ENCODE results near the gene VPREB3.

The VPREB3 gene

DNA sequence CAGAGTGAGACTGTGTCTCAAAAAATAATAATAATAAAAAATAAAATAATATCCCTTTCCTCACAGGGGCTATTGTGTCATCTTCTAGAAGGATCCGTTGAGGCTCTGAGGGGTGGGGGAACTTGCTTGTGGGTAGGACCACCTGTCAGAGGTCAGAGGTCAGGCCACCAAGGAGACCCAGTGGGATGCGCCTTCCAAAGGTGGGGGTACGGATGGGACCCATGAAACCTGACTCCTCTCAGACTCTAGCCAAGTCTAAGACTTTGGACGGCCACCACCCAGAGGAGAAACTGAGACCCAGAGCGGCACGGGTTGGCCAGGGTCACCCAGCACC lies 18.1 kb upstream of the VPREB3 start:
- no peak for DNase-seq
- in situ Hi-C loops (cut with HindIII; ENCODE audit: low pct_ligation_motif_present, low pct_unique_long_range_greater_than_20kb, low sequenced_read_pairs), result no loop called here

DNA sequence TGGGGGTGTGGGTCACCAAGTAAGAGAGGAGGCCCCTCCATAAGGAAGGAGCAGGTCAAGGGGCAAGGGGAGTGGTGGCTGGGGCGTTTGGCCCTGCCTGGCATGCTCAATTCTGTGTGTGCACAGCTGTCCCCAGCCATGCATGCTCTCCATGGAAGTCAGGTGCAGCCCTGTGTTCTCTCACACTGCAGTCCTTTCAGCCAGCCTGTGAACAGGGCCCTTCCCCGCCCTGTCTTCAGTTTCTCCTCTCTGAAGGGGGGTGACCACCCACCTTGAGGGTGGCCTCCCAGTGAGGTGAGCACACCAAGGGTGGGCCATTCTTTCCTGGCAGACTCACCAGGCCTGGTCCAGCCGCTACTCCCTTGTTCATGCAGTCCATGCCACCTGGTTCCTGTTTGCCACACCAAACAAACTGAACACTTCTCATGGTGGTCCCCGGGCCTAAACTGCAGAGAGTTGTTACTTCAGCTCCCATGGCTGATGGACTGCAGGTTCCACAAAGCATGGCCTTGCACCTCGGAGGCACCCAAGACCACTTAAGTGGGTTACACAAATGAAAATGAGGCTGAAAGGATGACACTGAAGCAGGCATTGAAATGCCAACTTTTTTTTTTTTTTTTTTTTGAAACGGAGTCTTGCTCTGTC lies 15.2 kb upstream of the VPREB3 start:
- DNase-seq, result no peak
- in situ Hi-C loops (cut with HindIII; ENCODE audit: low pct_ligation_motif_present, low pct_unique_long_range_greater_than_20kb, low sequenced_read_pairs), result no loop called here

DNA sequence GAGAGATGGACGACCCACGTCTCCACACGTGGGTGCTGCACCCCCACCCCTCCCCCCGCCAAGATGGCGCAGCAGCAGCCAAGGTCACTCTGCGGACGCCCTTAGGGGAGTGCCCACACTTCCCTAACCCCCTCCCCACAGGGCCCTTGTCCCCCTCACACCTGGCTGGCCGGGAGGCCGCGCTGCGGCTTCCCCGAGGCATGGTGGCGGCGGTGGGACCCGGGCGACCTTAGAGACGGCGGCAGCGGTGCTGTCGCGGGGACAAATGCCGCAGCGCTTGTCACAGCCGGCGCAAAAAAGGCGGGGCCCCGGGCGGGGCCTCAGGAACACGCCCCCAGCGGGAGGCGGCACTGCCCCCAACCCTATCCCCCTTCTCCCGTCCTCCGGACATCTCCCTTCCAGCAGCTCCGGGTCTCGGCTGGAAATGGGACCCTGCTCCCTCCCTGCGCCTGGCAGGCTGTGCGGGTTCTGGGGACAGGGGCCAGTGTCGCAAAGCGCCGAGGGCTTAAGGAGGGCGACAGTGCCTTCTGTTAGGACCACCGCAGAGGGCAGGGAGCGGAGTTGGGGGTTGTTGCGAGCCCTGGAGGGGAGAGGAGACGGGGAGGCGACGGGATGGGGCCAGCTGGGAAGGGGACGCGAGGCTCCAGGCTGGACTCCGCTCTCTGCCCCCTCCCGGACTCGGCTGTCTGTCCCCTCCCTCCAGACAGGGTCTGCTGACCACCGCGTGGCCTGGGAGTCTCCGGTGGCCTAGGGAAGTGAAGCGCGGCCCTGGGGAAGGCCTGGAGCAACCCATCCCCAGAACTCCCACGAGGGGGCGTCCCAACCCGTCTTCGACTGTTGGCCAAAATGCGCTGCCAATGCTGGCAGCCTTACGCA lies 13.7 kb upstream of the VPREB3 start, which contains the start of gene CHCHD10:
Gene CHCHD10 (minus strand): TSS at position 300 of the 876 bp plus-strand sequence. CDS start 98 bp downstream, at position 202.
- peak; percentile 72 for DNase-seq
- in situ Hi-C loops (cut with HindIII; ENCODE audit: low pct_ligation_motif_present, low pct_unique_long_range_greater_than_20kb, low sequenced_read_pairs), result no loop called here

DNA sequence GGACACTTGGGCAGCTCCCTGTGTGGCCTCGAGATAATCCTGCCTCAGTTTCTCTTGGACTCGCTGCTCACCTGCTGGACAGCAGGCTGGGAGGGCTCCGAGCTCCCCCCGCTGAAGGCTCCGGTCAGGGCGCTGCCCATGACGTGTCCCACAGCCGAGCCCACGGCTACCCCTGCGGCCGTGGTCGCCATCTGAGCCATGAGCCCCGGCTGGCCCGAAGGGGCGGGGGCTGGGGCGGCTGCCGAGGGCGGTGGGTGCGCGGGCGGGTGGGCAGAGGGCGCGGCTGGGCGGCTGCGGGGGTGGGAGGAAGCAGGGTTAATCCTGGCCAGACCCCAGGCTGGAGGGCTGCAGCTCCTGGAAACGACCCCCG lies 13.1 kb upstream of the VPREB3 start:
- in situ Hi-C loops (cut with HindIII; ENCODE audit: low pct_ligation_motif_present, low pct_unique_long_range_greater_than_20kb, low sequenced_read_pairs), result no loop called here
- no peak for DNase-seq

DNA sequence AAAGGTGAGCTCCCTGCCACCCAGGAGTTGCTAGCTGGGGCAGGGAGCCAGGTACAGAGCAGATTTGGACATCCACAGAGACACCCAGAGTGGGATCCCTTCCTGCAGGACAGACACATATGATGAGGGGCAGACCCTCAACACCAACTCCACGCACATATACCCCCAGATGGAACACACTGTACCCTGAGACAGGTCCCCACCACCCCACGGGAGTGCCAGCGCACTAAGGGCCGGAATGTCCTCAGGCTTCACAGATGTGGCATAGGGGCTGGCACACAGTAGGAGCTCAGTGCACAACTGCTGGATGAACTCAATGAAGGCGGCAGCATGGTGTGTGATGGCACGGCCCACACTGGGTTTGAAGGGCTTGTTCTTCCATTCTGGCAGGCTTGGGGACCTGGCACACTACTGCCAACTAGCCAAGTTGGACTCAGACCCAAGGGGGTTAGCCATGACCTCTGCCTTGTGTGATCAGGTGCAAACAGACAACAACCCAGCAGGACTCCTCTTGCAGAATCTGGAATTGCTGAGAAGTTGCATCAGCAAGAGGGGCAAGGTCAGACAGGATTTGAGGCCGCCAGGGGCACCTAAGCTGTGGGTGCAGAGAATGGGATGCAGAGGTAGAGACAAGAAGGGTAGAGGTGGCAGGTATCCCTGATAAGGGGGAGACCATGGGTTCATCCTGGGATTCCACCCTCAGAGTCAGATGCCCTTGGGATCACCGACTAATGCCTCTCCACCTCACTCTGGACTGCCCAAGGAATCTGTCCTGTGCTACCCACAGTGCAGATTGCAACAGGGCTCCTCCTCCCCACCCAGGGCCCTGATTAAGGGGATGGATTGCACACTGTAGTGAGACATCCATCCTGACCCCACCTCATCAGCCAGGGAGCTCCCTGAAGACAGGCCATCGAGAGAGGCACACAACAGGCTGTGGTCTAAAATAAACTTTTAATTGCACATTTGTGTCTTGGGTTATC lies 11.0 kb upstream of the VPREB3 start:
- no peak for DNase-seq

DNA sequence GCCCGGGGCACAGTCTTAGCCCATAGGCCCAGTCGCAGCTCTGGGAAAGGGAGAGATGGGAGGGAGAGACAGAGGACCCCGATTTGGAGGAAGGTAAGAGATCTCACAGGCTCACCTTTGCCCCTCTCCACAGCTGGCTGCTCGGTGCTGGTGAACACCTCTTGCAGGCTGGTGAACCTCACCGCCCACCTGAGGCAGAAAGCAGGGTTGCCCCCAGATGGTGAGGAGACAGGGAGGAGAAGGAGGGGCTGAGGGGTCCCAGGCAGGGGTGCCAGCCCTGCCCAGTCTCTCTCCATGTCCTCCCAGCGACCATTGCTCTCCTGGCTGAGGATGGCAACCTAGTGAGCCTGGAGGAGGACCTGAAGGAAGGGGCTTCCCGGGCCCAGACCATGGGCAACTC lies 9.7 kb upstream of the VPREB3 start:
- no peak for DNase-seq
- in situ Hi-C loops (cut with HindIII; ENCODE audit: low pct_ligation_motif_present, low pct_unique_long_range_greater_than_20kb, low sequenced_read_pairs), result no loop called here

More for the DNA sequence above, 11.0 kb upstream of the VPREB3 start:
- in situ Hi-C loops (cut with HindIII; ENCODE audit: low pct_ligation_motif_present, low pct_unique_long_range_greater_than_20kb, low sequenced_read_pairs), result no loop called here

DNA sequence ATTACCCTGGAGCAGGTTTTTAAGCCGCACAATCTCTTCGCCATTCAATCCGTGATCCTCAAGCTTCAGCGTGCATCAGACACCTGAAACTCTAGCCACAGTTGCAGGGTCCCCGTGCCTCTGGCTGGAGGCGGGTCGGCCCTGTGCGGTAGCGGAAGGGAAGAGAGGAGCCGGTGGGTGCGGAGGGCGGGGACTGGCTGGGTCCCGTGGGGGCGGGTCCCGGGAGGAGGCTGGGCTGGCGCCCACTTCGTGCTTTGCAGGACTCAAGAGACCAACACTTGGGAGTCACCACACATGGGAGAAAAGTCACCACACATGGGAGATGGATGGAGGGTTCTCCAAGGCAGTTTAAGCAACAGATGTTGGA lies 9.3 kb upstream of the VPREB3 start:
- no peak for DNase-seq
- in situ Hi-C loops (cut with HindIII; ENCODE audit: low pct_ligation_motif_present, low pct_unique_long_range_greater_than_20kb, low sequenced_read_pairs), result no loop called here

DNA sequence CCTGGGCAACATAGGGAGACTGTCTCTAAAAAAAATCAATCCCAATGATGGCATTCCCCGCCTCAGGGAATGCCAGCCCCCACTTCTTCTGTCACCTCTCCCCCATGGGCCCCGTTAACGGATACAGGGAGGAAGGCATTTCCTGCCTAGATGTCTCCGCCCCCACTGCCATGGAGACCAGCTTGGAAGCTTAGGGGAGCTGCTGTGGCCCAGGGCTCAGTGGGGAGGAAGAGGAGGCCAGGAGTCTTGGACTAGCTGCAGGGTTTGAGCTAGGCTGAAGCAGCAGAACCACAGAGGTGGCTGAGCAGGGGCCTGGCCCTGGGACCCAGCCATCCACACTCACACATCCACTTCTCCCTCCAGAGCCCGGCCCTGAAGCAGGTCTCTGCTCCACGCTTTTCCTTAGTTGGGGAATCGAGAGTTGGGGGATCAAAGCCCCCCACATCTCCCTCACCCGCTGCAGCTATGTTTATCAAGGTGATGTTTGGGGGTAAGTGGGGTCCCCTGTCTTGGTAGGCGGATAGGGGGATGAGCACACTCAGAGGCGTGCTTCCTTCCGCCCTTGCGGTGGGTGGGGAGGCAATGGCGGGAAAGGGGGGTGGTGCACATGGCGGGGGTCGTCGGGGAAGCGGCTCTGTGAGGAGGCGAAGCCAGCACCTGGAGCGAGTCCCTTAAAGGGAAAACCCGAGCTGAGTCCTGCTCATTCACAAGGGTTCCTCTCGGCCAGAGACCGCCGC lies 8.8 kb upstream of the VPREB3 start, which contains the start of gene C22orf15:
Gene C22orf15 (plus strand): TSS at position 149 of the 737 bp plus-strand sequence. CDS start 317 bp downstream, at position 466.
- in situ Hi-C loops (cut with HindIII; ENCODE audit: low pct_ligation_motif_present, low pct_unique_long_range_greater_than_20kb, low sequenced_read_pairs), result no loop called here
- no peak for DNase-seq

DNA sequence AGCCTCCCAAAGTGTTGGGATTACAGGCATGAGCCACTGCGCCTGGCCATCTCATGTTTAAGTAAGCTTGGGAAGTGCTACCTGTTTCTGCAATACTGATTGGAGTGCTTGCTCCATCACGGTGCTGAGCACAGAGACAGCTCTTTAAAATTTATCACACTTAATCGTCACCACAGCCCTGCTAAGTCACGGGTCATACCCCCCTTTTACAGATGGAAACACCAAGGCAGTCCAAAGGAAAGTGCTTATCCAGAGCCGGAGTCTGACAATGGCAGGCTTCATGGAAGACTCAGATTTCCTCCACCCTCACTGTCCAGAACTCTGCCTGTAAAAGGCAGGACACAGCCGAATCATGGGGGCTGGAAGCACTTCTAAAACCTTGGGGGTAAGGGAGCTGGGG lies 5.8 kb upstream of the VPREB3 start:
- in situ Hi-C loops (cut with HindIII; ENCODE audit: low pct_ligation_motif_present, low pct_unique_long_range_greater_than_20kb, low sequenced_read_pairs), result no loop called here
- no peak for DNase-seq

DNA sequence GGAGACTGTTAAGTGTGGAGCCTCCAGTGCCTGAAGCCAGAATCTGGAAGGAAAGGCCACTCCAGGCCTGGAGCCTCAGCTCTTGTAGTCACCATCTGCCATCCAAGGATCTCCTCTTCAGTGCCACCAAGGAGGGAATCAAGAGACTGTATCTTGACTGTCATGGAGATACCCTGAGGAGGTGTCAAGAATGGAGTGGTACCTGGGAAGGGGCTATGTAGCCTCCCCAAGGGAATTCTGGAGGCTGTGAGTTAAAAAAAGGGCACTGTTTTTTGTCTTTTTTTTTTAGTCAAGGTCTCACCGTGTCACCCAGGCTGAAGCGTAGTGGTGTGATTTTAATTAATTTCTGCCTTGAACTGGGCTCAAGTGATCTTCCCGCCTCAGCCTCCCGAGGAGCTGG lies 5.3 kb upstream of the VPREB3 start:
- in situ Hi-C loops (cut with HindIII; ENCODE audit: low pct_ligation_motif_present, low pct_unique_long_range_greater_than_20kb, low sequenced_read_pairs), result no loop called here
- DNase-seq, result no peak

DNA sequence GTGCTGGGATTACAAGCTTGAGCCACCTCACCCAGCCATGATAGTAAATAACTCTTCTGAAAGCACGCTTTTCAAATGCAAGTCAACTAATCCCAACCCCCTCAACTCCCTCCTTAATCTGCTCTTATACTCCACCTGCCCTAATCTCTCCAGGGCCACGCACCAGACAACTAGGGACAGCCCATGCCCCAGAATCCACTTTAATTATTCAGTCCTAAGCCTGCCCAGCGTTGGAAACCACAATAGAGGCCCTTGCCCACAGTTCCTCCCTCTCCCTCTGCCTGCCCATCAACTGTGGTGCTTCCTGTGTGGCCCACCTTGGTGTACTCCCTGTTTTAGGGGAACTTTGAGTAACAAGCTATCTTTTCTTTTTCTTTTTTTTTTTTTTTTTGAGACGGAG lies 2.7 kb upstream of the VPREB3 start:
- DNase-seq, result no peak
- in situ Hi-C loops (cut with HindIII; ENCODE audit: low pct_ligation_motif_present, low pct_unique_long_range_greater_than_20kb, low sequenced_read_pairs), result no loop called here

DNA sequence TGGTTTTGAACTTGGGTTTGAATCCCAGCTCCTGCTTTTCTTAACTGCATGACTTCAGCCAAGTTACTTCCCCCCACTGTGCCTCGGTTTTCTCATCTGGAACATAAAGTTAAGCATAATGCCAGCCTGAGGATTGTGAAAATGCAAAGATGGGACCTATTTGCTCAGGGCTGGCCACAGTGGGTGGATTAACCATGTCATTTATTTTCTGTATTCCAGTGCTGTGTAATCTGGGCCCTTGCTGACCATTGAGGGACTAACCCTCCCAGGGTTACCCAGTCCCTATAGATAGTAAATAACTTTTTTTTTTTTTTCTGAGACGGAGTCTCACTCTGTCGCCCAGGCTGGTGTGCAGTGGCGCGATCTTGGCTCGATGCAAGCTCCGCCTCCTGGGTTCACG lies 1.5 kb upstream of the VPREB3 start:
- in situ Hi-C loops (cut with HindIII; ENCODE audit: low pct_ligation_motif_present, low pct_unique_long_range_greater_than_20kb, low sequenced_read_pairs), result no loop called here
- no peak for DNase-seq

DNA sequence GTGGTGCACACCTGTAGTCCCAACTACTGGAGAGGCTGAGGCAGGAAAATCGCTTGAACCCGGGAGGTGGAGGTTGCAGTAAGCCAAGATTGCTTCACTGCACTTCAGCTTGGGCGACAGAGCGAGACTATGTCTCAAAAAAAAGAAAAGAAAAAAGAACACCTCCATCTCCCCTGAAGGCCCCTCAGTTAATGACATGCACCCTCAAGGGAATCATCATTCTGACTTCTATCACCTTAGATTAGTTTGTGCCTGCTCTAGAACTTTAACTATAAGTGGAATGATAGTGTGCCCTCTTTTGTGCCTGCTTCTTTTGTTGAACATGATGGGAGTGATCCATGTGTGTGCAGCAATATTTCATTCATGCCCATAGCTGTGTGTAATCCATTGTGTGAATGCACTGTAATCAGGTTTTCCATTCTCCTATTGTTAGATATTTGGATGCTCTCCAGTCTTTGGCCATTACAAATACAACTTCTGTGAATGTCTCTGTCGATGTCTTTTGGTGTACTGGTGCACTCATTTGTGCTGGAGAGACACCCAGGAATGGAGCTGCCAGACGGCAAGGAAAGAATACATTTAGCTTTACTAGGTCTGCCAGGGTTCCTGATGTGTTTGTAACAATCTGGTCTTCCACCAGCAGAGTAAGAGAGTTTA lies 883 bp upstream of the VPREB3 start:
- DNase-seq, result no peak
- in situ Hi-C loops (cut with HindIII; ENCODE audit: low pct_ligation_motif_present, low pct_unique_long_range_greater_than_20kb, low sequenced_read_pairs), result no loop called here

DNA sequence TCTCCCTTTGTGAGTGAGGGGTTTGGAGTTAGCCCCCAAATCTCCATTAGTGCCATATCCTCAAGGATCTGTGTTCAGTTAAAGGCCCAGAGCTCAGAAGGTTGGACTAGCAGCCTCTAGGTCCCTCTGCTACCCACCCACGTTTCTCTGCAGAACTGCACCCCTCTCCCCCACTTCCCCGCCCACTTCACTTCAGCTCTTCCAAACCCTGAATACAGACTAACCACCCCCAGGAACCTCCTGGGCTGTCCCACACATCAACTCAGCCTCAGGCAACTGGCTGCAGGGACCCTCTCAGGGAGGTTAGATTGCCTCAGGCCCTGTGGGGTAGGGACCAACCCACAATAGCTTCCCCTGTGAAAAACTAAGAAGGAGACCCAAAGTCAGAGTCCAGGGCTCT lies 840 bp downstream of the VPREB3 start:
- no peak for DNase-seq

DNA sequence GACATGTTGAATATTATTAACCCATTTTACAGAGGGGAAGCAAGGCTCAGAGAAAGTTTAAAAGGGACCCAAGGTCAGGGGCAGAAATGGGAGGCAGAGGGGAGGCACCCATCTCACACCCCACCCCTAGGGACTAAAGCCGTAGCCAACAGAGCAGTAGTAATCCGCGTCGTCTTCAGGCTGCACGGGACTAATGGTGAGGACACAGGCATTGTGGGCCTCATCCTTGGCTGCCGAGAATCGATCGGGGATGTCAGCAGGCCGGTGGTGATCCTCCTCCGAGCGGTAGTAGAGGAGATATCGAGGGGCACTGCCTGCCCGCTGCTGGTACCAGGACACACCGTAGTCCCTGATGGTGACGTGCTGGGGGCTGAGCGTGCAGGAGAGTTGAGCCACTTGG lies 1.5 kb downstream of the VPREB3 start:
- DNase-seq, result no peak

More for the DNA sequence above, 840 bp downstream of the VPREB3 start:
- in situ Hi-C loops (cut with HindIII; ENCODE audit: low pct_ligation_motif_present, low pct_unique_long_range_greater_than_20kb, low sequenced_read_pairs), result no loop called here

DNA sequence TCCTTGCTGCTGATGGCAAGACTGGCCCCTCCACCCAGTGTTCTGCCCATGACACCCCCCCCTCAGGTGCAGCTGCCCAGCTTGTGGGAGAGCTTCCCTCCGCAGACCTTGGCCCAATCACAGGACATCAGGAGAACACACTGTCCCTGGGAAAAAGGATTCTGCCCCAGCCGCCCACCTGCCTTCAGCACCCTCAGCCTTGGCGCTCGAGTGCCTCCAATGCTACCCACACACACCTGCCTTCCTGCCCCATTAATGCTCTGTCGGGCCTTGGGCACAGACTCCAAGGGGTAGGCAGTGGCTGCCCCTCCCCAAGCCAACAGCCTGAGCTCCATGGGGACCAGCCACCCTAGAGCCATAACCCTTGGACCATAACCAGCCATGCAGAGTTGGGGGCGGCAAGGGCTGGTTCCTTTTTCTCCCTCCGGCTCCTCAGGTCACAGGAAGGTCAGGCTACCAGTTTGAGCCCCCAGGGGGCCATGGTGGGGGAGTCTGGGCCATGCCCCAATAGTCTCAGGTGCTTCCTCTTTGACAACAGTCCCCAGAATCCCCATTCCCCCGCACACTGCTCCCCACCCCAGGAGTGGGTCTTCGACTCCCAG lies 2.0 kb downstream of the VPREB3 start:
- in situ Hi-C loops (cut with HindIII; ENCODE audit: low pct_ligation_motif_present, low pct_unique_long_range_greater_than_20kb, low sequenced_read_pairs), result no loop called here
- DNase-seq, result no peak

More for the DNA sequence above, 1.5 kb downstream of the VPREB3 start:
- in situ Hi-C loops (cut with HindIII; ENCODE audit: low pct_ligation_motif_present, low pct_unique_long_range_greater_than_20kb, low sequenced_read_pairs), result no loop called here

DNA sequence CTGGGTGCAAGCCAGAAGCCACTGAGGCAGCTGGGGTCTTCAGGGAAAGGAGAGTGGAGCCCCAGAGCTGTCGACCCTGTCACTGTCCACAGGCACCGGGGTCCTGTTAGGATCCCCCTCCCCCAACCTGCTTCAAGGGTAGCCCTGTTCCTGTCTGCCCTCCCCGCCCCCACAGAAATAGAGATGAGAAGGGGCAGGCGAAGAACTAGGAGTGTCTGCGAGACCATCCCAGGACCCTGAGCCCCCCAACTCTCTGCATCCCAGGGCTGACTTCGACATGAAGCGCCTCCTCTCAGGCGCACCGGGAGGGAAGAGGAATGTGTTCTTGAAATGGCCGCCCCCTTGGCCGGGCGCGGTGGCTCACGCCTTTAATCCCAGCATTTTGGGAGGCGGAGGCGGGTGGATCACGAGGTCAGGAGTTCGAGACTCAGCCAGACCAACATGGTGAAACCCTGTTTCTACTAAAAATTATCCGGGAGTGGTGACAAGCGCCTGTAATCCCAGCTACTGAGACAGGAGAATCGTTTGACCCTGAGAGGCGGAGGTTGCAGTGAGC lies 2.7 kb downstream of the VPREB3 start:
- peak; percentile 34 for DNase-seq
- in situ Hi-C loops (cut with HindIII; ENCODE audit: low pct_ligation_motif_present, low pct_unique_long_range_greater_than_20kb, low sequenced_read_pairs), result no loop called here

Data from ACHN (cell line).